OCI-LY7 (cell line): ENCODE measurements around the gene KIF3A.

ENCODE experiments used
- CTCF ChIP-seq: fragments of 200-600 bp; sonication (generic); conservative IDR thresholded peaks from 2 replicates; pipeline ENCODE4 v1.5.1; 2014; ENCODE audit warnings: mild to moderate bottlenecking, antibody characterized with exemption, low read length, moderate library complexity, mixed read lengths
- EZH2phosphoT487 ChIP-seq: fragments of 200-600 bp; sonication (generic); IDR thresholded peaks from 2 replicates; pipeline ENCODE4 v1.6.1; 2018; ENCODE audit warnings: low read depth, borderline replicate concordance, mild to moderate bottlenecking, mixed run types, antibody characterized with exemption, low read length, moderate library complexity, mixed read lengths

- no peak for TF ChIP-seq CTCF
- TF ChIP-seq EZH2phosphoT487: no peak
Observed at GRCh38 chr5:132671000-132671399, 66.3 kb downstream of the KIF3A start.
